HG03457 (cell line): ENCODE measurements around the gene FGGY.
"Not testable (repeated sequence)": the region's sequence is repeated elsewhere in the genome, so short reads cannot be mapped to it uniquely, and the experiment has no call there.

Source experiments
- ATAC-seq: cut with Tn5 transposase; IDR thresholded peaks from one replicate; pipeline ENCODE4 v1.9.1; 2021; ENCODE audit warnings: moderate number of reproducible peaks; ENCODE audit not compliant: unreplicated experiment

The FGGY gene

DNA sequence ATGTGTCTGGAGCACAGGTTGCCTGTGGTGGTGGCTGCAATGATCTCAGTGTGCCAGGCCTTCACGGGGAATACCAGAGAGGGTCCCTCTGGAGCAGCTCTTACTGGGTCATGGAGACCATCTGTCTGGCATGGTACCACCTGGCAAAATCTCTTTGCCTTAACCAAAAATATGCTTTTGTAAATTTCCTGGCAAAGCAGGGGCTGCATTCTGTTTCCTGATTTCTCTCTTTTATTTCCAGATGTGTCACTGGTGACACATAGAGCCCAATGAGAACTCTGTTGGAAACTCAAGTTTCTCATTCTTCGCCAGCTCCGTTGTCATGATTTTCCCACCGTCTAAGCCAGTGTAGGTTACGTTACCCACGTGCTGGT is 136.5 kb downstream of the FGGY start:
- ATAC-seq = no peak

DNA sequence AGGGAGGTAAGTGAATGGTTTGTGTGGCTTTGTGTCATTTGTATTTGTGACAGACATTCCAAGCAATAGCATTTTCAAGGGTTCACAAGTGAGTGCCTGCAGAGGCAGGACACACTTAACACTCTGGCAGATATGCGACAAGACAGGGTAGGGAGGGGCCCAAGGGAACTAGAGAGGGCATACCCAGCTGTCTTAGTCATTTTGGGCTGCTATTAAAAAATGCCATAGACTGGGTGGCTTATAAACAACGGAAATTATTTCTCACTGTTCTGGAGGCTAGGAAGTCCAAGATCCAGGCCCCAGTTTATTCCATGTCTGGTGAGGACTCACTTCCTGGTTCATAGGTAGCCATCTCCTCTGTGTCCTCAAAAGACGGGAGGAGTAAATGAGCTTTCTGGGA is 137.4 kb downstream of the FGGY start:
- no peak for ATAC-seq

DNA sequence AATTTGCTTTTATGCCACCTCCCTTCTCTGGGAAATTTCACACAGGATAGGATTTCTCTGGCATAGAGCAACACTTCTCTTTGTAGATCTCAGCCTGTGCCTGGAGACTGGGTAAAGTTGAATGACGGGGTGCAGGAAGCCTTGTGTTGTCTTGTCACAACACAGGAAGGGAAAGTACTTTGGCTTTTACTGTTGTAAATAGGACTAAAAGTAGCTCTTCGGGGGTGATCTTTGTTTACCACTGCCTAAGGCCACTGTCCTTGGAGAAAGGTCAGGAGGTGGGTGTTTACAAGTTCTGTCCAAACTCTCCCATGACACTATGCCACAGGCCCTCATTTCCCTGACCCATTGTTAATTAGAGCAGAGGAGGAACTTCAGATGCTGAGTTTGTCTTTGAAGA is 139.7 kb downstream of the FGGY start:
- ATAC-seq = no peak

DNA sequence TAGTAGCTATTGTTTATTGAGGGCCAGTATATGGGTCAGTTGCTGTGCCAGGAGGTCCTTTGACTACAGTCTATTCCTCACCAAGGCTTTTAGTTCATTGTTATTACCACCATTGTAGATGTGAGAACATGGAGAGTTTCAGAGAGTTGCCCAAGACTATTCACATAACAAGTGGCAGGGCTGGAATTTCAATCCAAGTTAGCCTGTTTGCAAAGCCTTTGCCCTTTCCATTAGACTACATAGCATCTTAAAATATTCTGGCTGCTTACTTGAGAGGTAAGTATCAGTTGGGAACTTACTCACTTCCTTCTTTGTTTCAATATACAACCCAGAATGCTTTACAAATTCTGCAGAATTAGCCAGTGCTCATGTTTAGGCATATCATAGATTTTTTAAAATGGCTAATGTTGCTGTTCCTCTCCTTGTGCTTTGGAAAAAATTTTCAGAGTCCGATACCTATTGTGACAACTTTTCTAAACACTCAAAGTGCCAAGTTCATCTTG is 141.2 kb downstream of the FGGY start:
- no peak for ATAC-seq

DNA sequence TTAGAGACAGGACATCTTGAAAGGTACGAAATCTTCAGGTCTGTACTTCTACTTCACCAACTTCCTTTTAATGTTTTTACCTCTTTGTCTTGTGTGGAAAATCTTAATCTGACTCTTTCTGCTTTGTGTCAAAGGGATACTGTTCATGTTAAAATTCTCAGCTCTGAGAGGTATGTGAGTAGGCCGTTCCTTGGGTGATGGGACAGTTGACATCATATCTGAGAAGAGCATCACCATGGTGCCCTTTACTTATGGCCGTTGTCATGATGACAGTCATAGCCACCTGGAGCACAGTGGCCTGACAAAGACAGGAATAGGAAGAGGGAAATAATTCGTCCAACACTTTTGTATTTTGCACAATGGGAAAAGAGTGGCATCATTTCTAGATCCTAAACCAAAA is 145.6 kb downstream of the FGGY start:
- no peak for ATAC-seq

DNA sequence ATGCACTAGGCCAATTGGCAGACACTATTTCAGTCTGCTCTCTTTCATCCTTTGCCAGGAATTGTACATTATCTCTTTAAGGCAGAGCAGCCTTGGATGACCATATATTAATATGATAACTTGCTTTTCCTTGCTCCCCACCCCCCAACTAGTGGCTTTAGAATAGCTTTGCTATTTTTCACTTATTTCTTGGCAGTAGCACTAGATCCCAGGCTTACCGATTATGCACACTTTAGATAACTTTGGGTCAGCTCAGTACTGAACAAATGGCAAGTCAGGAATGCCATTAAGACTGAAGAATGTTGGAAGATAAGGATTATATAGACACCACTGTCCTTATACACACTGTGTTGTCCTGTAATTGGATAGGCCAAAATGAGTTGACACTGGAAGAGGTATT is 146.4 kb downstream of the FGGY start:
- no peak for ATAC-seq

DNA sequence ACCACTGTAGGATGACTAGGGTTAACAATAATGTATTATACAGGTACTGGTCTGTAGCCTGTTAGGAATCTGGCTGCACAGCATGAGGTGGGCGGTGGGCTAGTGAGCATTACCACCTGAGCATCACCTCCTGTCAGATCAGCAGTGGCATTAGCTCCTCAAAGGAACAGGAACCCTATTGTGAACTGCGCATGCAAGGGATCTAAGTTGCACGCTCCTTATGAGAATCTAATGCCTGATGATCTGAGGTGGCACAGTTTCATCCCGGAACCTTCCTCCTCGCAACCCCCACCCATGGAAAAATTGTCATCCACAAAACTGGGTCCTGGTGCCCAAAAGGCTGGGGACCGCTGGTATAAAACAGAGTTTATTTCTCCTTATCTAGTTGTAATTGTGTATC is 147.6 kb downstream of the FGGY start:
- no peak for ATAC-seq

DNA sequence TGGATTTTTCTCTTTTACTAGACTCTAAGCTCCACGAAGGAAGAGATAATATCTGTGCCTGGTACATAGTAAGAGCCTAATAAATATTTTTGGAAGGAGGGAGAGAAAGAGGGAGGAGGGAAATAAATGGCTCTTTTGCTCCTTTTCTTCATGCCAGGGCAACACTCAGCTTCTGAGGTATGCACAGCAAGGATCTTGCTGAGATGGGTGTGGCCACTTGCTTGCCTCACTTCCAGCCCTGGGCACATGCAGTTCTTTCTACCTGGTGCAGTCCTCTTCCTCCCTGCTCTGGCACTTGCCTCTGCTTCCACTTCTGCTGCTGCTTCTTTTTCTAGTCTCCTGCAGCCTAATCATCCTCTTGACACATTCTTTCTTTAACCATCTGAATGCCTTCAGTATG is 148.1 kb downstream of the FGGY start:
- no peak for ATAC-seq

DNA sequence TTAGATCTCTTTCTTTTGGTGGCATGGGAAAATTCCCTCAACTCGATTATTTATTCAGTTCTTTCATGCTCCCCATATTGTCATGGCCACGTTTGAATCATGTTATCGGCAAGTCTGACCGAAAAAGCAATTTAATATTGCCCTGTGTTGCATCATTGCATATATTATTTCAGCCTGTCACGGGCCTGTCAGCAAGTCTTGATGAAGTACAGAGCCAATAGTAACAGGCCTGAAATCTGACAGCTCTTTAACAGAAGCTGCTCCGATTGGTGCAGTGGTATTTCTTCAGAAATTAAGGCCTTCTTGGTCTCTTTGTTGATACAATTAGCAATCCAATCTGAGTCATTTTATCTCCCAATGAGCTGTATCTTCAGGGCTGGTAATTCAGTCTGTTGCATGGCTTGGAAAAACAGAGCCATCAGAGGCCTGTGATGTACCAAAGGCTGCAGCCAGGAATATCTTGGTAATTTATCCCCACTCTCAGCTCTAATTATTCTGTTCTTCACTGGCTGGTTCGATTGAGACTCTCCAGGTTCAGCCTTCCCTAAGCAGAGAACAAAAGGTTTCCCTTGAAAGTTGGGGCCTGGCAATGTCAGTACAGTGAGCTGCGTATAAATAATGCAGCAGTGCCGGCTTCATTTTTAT is 149.5 kb downstream of the FGGY start:
- no peak for ATAC-seq

DNA sequence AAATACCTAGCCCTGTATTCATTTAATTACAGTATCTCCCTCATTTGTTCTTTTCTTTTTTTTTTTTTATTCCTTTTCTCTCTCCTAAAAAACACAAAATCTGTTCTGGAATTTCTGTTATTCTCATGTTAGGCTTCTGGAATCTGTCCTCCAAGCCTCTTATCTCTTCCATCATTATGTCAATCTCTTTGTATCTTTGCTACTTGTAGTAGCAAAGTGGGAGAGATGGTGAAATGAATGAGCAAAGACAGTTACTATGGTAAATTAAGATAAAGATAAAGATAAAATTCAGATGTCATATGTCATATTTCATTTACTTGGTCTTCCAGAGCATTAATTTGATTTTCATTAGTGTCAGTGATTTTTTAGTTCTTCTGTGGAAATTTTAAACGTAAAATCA is 155.1 kb downstream of the FGGY start:
- no peak for ATAC-seq

DNA sequence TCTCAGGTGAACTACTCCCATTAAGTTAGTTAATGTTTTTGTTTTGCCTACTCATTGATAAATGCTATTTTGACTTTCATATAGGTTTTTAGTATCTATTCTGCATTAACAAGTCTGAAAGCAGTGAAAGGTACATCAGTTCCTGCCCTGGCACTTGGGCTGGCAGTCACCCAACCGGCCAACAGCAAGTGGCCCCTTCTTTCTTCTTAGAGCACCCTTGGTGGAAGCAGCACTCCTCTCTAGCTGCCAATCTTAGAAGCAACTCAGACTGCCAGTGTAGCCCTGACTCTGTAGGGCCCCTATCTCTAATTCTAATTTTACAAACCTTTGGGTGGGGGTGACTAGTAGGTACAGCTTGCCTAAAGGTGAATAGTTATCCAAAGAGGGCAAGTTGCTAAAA is 155.7 kb downstream of the FGGY start:
- ATAC-seq = no peak

DNA sequence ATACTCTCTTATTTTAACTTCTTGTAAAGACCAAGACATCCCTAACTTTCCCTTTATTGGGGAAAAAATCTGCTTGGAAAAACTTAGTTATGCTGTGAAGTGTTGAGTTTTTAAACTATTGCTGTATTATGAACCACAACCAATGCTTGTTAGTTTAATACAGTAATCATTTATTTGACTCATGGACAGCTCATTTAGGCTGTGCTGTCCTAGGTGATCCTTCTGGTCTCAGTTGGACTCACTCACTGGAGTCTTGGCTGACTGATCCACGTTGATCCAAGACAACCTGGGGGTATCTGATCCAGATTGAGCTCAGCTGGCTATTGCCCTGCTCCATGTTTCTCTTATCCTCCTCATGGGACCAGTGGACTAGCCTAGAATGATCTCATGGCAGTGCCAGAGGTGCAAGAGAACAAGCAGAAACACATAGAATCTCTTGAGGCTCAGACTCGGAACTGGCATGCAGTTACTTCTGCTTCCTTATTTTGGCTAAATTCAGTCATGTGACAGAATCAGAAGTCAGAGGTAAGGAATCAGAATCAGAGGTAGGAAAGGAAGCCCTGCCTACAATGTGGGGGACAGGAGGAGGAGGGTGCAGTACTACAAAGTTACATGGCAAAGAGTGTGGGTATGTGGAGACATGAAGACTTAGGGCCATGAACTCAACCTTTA is 156.5 kb downstream of the FGGY start:
- no peak for ATAC-seq

DNA sequence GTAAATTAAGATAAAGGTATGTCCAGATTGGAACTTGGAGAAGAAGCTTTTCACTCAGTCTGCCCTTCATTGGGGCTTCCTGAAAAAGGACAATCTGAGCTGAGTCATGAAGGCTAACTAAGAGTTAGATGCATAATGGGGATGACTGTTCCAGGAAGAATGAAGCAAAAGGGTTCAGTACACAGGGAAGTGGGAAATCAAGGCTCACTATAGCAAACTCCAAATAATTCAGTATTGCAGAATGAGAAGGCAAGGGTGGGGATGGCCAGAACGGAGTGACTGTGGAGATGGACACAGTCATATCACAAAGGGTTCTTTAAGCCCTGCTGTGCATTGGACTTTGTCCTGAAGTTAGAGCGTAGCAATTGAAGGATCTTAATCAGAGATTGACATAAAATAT is 158.3 kb downstream of the FGGY start:
- ATAC-seq = no peak

DNA sequence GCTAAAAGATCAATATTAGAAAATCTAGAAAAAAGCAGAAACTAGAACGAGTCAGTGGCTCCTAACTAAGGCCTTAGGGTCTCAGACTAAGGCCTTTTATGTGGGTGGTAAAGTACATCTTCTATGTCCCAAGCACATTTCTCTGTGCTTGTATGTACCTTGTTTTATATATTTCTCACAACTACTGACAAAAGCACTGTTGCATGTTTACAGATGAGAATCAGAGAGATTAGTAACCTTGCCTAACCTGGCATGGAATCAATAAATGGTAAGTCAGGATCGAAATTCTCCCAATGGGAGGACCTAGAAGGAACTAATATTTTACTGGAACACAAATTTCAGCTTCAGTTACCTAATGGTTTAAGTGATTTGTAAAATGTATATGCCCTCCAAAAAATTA is 160.9 kb downstream of the FGGY start:
- no peak for ATAC-seq

DNA sequence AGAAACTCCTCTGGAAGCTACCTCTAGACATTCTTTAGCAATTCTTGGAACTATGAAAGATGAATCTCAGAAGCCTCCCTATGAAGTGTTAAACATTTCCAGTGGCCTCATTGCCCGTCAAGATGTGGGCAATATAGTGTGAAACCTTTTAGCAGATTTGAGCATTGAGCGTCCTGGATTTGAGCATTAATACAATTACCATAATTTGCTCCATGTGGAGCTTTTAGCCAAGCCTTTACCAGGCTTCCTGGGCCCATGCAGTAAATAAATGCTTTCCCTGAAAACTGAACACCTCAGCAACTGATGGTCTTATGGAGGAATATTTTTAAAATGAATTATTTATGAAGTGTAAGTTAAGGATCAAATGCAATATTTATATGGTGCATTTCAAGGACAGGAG is 162.0 kb downstream of the FGGY start:
- no peak for ATAC-seq

DNA sequence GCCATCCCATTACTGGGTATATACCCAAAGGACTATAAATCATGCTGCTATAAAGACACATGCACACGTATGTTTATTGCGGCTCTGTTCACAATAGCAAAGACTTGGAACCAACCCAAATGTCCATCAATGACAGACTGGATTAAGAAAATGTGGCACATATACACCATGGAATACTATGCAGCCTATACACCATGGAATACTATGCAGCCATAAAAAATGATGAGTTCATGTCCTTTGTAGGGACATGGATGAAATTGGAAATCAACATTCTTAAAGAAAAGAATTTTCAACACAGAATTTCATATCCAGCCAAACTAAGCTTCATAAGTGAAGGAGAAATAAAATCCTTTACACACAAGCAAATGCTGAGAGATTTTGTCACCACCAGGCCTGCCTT is 166.0 kb downstream of the FGGY start:
- not testable (repeated sequence) for ATAC-seq

DNA sequence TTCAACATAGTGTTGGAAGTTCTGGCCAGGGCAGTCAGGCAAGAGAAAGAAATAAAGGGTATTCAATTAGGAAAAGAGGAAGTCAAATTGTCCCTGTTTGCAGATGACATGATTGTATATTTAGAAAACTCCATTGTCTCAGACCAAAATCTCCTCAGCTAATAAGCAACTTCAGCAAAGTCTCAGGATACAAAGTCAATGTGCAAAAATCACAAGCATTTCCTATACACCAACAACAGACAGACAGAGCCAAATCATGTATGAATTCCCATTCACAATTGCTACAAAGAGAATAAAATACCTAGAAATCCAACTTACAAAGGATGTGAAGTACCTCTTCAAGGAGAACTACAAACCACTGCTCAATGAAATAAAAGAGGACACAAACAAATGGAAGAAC is 168.6 kb downstream of the FGGY start:
- ATAC-seq = not testable (repeated sequence)

DNA sequence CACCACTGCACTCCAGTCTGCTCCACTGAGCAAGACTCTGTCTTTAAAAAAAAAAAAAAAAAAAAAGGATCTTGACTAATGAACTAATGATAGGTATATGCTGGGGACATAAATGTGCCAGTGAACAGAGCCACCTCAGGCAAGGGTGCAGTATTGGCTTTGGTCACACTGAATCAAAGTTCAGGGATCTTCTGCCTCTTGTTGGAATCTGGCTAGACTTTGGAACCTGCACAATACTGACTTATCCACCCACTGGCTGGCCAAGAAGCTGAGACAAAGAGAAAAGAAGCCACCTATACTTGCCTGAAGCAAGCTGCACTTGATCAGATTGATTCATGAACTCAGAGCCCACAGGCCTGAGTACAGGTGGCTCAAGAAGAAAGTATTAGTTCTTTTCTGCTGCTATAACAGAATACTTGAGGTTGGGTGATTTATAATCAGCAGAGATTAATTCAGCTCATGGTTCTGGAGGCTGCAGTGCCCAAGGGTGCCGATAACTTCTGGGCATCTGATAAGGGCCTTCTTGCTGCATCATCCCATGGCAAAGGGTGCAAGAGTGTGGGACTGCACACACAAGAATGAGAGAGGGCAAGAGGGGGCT is 172.0 kb downstream of the FGGY start:
- no peak for ATAC-seq

DNA sequence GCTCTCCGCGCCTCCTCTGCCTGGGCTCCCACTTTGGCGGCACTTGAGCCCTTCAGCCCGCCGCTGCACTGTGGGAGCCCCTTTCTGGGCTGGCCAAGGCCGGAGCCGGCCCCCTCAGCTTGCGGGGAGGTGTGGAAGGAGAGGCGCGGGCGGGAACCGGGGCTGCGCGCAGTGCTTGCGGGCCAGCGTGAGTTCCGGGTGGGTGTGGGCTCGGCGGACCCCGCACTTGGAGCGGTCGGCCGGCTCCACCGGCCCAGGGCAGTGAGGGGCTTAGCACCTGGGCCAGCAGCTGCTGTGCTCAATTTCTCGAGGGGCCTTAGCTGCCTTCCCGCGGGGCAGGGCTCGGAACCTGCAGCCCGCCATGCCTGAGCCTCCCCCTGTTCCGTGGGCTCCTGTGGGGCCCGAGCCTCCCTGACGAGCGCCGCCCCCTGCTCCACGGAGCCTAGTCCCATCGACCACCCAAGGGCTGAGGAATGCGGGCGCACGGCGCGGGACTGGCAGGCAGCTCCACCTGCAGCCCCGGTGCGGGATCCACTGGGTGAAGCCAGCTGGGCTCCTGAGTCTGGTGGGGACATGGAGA is 175.2 kb downstream of the FGGY start:
- ATAC-seq = not testable (repeated sequence)

DNA sequence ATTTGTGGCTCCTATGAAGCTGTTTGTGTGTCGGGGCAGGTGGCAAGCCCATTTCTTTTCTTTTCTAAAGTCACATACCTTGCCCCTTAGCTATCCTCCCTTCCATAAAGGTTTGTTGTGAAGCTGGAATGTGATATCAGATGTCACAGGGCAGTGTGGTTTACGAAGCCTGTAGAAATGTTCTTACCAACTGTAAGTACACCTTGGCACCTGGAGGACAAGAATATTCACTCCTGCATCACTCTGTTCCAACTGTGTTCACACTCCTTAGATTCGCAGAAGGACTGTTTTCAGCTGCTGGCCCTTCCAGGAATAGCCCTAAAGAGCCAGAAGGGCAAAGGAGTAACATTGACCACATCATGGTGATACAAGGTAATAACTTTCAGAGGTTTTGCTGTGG is 176.9 kb downstream of the FGGY start:
- no peak for ATAC-seq

DNA sequence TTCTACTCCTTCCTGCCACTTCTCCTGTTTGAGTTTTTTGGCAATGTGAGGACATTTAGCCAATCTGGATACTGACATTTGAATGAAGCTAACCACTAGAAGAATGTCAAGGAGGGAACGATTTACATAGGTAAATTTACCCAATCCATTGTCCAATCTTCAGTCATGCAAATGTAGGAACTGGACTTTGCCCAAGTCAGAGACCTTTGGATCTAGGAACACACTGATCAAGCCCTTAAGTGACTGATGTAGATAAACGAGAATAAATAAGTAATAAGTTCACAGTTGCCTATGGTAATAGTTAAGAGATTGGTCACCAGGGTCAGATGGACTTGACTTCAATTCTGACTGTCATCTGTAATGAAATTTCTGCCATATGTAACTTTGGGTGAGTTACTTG is 177.6 kb downstream of the FGGY start:
- ATAC-seq = no peak

DNA sequence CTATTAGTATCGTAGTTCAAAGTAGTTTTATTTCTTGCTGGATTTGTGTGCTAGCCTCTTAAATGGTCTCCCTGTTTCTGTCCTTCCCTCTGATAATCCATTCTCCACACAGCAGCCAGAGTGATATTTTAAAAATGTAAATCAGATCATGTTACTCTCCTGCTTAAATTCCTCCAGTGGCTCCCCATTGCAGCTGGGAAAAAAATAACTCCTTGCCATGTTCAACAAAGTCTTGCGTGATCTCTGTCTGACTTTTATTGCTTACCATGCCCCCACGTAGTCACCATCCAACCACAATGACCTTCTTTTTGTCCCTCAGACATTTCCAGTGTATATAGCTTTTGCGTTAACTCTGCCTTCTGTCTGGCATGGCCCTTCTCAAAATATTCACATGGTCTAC is 178.8 kb downstream of the FGGY start:
- no peak for ATAC-seq
